Ishikawa (cell line): ENCODE data around the gene ARHGEF4.

Experiments
- CEBPB ChIP-seq: IDR thresholded peaks from 2 replicates; pipeline ENCODE4 v1.6.1; 2012
- CREB1 ChIP-seq: IDR thresholded peaks from 2 replicates; pipeline ENCODE4 v1.6.1; 2012; ENCODE audit warnings: low read depth
- EGR1 ChIP-seq: IDR thresholded peaks from 2 replicates; pipeline ENCODE4 v1.6.1; 2012
- EP300 ChIP-seq: IDR thresholded peaks from 2 replicates; pipeline ENCODE4 v1.6.1; 2012; ENCODE audit warnings: borderline replicate concordance
- FOXM1 ChIP-seq: IDR thresholded peaks from 2 replicates; pipeline ENCODE4 v1.6.1; 2012; ENCODE audit warnings: low read depth, borderline replicate concordance
- MAX ChIP-seq: IDR thresholded peaks from 2 replicates; pipeline ENCODE4 v1.6.1; 2012
- NFIC ChIP-seq: IDR thresholded peaks from 2 replicates; pipeline ENCODE4 v1.6.1; 2012
- RAD21 ChIP-seq: IDR thresholded peaks from 2 replicates; pipeline ENCODE4 v1.6.1; 2012; ENCODE audit warnings: low read depth
- REST ChIP-seq: IDR thresholded peaks from 2 replicates; pipeline ENCODE4 v1.6.1; 2012; ENCODE audit warnings: low read depth, mild to moderate bottlenecking
- TAF1 ChIP-seq: IDR thresholded peaks from 2 replicates; pipeline ENCODE4 v1.6.1; 2012; ENCODE audit warnings: low read depth, mild to moderate bottlenecking
- TCF12 ChIP-seq: IDR thresholded peaks from 2 replicates; pipeline ENCODE4 v1.6.1; 2012; ENCODE audit warnings: low read depth
- TEAD4 ChIP-seq: IDR thresholded peaks from 2 replicates; pipeline ENCODE4 v1.6.1; 2012
- USF1 ChIP-seq: IDR thresholded peaks from 2 replicates; pipeline ENCODE4 v1.6.1; 2012
- YY1 ChIP-seq: IDR thresholded peaks from 2 replicates; pipeline ENCODE4 v1.6.1; 2012; ENCODE audit warnings: low read depth
- ZBTB7A ChIP-seq: IDR thresholded peaks from 2 replicates; pipeline ENCODE4 v1.6.1; 2012; ENCODE audit warnings: low read depth

The ARHGEF4 gene

GRCh38 chr2:130872741-130873125, 36.0 kb downstream of the ARHGEF4 start:
- no peak for TF ChIP-seq YY1
- no peak for TF ChIP-seq TCF12
- TF ChIP-seq TAF1: no peak
- no peak for TF ChIP-seq USF1
- no peak for TF ChIP-seq TEAD4
- no peak for TF ChIP-seq REST
- TF ChIP-seq EP300: no peak
- no peak for TF ChIP-seq CEBPB

- TF ChIP-seq REST (no peak), RAD21 (peak; percentile 82), YY1 (no peak)
Measured at GRCh38 chr2:130873700-130874346, 37.1 kb downstream of the ARHGEF4 start.

- TF ChIP-seq EGR1 (no peak), MAX (no peak), TCF12 (no peak), RAD21 (no peak)
Measured at GRCh38 chr2:130874512-130874911, 37.8 kb downstream of the ARHGEF4 start.

- TF ChIP-seq NFIC (no peak), TEAD4 (no peak), CREB1 (no peak), TCF12 (no peak), RAD21 (no peak), CEBPB (no peak), MAX (no peak), USF1 (no peak), EP300 (no peak), YY1 (no peak)
Measured at GRCh38 chr2:130875935-130876334, 39.2 kb downstream of the ARHGEF4 start.

GRCh38 chr2:130877258-130877657, 40.5 kb downstream of the ARHGEF4 start:
- TF ChIP-seq EP300 (no peak), TEAD4 (no peak), CREB1 (no peak), YY1 (no peak), RAD21 (no peak), NFIC (no peak), TCF12 (no peak), ZBTB7A (no peak), REST (no peak), FOXM1 (no peak), MAX (no peak), CEBPB (no peak), TAF1 (no peak), EGR1 (no peak), USF1 (no peak)
